Stimulated activated CD8-positive, alpha-beta memory T cell treated with anti-CD3 and anti-CD28 coated beads, Interleukin-15, amount 100 ng/mL, for 1 hour (primary cell): ENCODE data around the gene BCL2L2.
"Not testable (repeated sequence)": the region's sequence is repeated elsewhere in the genome, so short reads cannot be mapped to it uniquely, and the experiment has no call there.

ENCODE experiments used
- DNase-seq: peaks from one replicate; pipeline ENCODE4 v3.0.0-alpha.2; 2020; ENCODE audit warnings: low read depth

BCL2L2 gene

GRCh38 chr14:23306412-23307145, at the start of gene BCL2L2:
BCL2L2 (plus strand) TSS chr14:23306833; CDS start chr14:23307768, 935 bp downstream.
- DNase-seq: no peak

GRCh38 chr14:23258256-23258655, 48.4 kb upstream of the BCL2L2 start:
- no peak for DNase-seq

- no peak for DNase-seq
These were observed 47.2 kb upstream of the BCL2L2 start for GRCh38 chr14:23259426-23259825.

- not testable (repeated sequence) for DNase-seq
These were observed 45.8 kb upstream of the BCL2L2 start for GRCh38 chr14:23260849-23261248.

- DNase-seq: no peak
These were observed 37.4 kb upstream of the BCL2L2 start for GRCh38 chr14:23269193-23269592.

GRCh38 chr14:23275412-23275811, 31.2 kb upstream of the BCL2L2 start:
- no peak for DNase-seq

DNA sequence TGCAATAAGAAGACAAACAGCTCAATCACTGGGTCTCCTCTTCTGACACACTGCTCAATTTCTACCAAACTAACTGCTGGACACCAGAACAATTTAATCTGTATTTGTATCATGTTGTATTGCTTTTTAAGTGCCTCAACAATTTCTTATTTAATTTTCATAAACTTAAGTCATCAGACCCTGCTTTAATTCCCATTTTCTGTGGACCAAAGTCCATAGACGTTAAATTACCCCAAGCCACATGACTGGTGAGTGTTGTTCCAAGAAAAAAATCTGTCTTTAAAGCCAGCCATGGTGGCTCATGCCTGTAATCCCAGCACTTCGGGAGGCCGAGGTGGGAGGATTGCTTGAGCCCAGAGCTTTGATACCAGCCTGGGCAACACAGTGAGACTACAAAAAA, 29.4 kb upstream of the BCL2L2 start:
- no peak for DNase-seq

- not testable (repeated sequence) for DNase-seq
These were observed 28.7 kb upstream of the BCL2L2 start for GRCh38 chr14:23277928-23278327.

- no peak for DNase-seq
These were observed 25.4 kb upstream of the BCL2L2 start for GRCh38 chr14:23281247-23281646.

- DNase-seq: no peak
These were observed 21.7 kb upstream of the BCL2L2 start for GRCh38 chr14:23284654-23285529.

DNA sequence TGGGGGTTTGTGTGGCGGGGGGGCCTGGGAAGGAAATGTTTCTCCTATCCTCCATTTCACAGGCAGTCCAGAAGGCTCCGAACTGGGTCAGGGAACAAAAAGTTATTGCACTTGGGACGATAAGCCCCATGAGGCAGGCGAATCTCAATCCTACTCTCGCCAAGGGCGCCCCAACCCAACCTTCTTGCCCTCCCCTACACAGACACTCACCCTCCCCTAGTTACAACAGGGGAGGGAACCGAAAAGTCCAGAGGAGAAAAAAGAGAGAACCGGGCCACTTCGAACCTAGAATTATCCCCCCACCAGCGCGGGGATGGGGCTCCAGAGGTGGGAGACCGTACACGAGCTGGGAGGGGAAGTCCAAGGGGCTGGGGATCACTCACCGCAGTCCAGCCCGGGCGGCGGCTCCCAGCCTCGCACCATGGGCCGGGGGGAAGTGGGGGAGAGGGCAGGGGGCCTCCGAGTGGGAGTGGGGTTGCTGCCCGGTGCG, 21.1 kb upstream of the BCL2L2 start:
- DNase-seq: no peak

GRCh38 chr14:23286020-23286901, 20.4 kb upstream of the BCL2L2 start, which contains the start of gene HOMEZ:
HOMEZ (minus strand) TSS chr14:23286132; CDS start chr14:23285952, 180 bp downstream.
- DNase-seq: peak; percentile 96

- DNase-seq: no peak
These were observed 19.6 kb upstream of the BCL2L2 start for GRCh38 chr14:23286902-23287479.

- DNase-seq: no peak
These were observed 11.7 kb upstream of the BCL2L2 start for GRCh38 chr14:23294734-23295561.

GRCh38 chr14:23296012-23296777, 10.4 kb upstream of the BCL2L2 start:
- DNase-seq: no peak

GRCh38 chr14:23297096-23297495, 9.5 kb upstream of the BCL2L2 start:
- DNase-seq: no peak

DNA sequence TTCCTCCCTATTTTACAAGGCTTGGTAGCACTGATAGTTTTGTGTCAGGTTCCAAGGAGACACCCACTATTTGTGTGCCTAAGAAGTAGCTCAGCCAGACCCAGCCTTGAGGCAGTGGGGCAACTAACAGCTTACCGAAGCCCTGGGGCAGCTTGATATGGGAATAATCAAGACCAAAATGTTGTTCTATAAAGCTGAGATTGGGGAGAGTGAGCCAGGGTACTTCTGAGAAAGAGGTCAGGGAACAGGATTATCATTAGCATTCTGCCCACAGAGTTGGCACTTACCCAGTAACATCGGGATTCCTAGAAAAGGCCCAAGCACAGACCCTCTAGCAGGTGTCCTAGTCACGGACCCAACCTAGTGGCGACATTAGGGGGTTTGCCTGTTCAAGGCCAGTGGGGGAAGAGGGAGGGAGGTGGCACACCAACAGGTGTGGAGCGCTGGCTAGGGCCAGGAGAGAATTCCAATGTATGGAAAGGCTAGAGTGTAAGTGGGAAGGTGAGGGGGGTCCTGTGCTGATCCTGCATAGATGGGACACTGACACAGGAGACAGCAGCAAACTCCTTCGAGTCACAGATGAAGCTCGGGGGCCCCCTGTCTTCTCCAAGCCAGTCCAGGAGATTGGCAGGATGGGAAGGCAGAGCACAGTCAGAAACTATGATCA, 8.9 kb upstream of the BCL2L2 start:
- no peak for DNase-seq

- DNase-seq: no peak
These were observed 7.2 kb upstream of the BCL2L2 start for GRCh38 chr14:23299211-23299957.
